H1 (cell line): Measurements from ENCODE around the gene PLA2R1. TPM values are rescaled to one million over a fixed set of nuclear protein-coding genes. Genes with fewer than 3 reads are reported as not detected.

Source experiments
- CTCF ChIA-PET: fragments of 300-600 bp; sonication (Branson Sonifier 250); formaldehyde crosslinking; loops from one replicate; lab custom pipeline; 2021; ENCODE audit not compliant: partially characterized antibody; lab: Charles Lee
- POLR2A ChIA-PET: fragments of 300-600 bp; sonication (Branson Sonifier 250); formaldehyde crosslinking; loops from one replicate; lab custom pipeline; 2021; ENCODE audit warnings: inconsistent platforms; ENCODE audit not compliant: partially characterized antibody; lab: Charles Lee
- DNase-seq, 2 experiments: peaks; one replicate each; pipeline versions ENCODE4 v3.0.0 to v3.0.0-alpha.2; 2010 to 2022; ENCODE audit warnings: low spot score in 2 of 2, low read depth in 1 of 2, mixed read lengths in 1 of 2
- FAIRE-seq: peaks from 2 replicates; lab custom pipeline; 2011; peaks lifted over from hg19 to GRCh38; lab: Jason Lieb, UNC
- H2AFZ ChIP-seq: 2 replicates; pipeline ENCODE4 v1.8.1; 2012; ENCODE audit warnings: low read length, inconsistent platforms
- H2AK5ac ChIP-seq: 2 replicates; pipeline ENCODE4 v1.6.1; 2013; ENCODE audit warnings: low read depth, low read length
- H2BK120ac ChIP-seq: replicated peaks from 2 replicates; pipeline ENCODE3; 2013; ENCODE audit warnings: low read depth, low read length, inconsistent platforms
- H2BK12ac ChIP-seq: 2 replicates; pipeline ENCODE4 v1.6.1; 2013; ENCODE audit warnings: low read depth, low read length
- H2BK15ac ChIP-seq: 2 replicates; pipeline ENCODE4 v1.6.1; 2013; ENCODE audit warnings: low read length
- H2BK20ac ChIP-seq: 2 replicates; pipeline ENCODE4 v1.6.1; 2013; ENCODE audit warnings: low read length
- H2BK5ac ChIP-seq: 2 replicates; pipeline ENCODE4 v1.6.1; 2013; ENCODE audit warnings: low read depth, low read length
- H3K14ac ChIP-seq: 2 replicates; pipeline ENCODE4 v1.6.1; 2013; ENCODE audit warnings: inconsistent platforms; ENCODE audit not compliant: insufficient read length
- H3K18ac ChIP-seq: 2 replicates; pipeline ENCODE4 v1.6.1; 2013; ENCODE audit warnings: low read length; ENCODE audit errors: extremely low read depth
- H3K23ac ChIP-seq: 2 replicates; pipeline ENCODE4 v1.6.1; 2013; ENCODE audit warnings: inconsistent platforms; ENCODE audit not compliant: insufficient read length
- H3K23me2 ChIP-seq: 2 replicates; pipeline ENCODE4 v1.6.1; 2013; ENCODE audit warnings: low read depth, low read length
- H3K27ac ChIP-seq: 2 replicates; pipeline ENCODE4 v1.6.1; 2011; ENCODE audit warnings: low read depth, low read length, inconsistent platforms
- H3K27me3 ChIP-seq, 4 experiments: replicated peaks in 1 of 4; 1 replicate in 1 of 4; 2 replicates in 3 of 4; pipeline versions ENCODE4 v1.6.1 to v1.8.1; 2011 to 2013; ENCODE audit warnings: low read length in 3 of 4, mild to moderate bottlenecking in 3 of 4, inconsistent platforms in 2 of 4, mixed read lengths in 2 of 4, moderate library complexity in 1 of 4; ENCODE audit not compliant: control insufficient read depth in 3 of 4, insufficient read depth in 3 of 4; ENCODE audit errors: extremely low read depth in 1 of 4
- H3K36me3 ChIP-seq, 4 experiments: 2 replicates each; pipeline versions ENCODE4 v1.6.1 to v1.8.1; 2011 to 2013; ENCODE audit warnings: mild to moderate bottlenecking in 4 of 4, low read length in 3 of 4, moderate library complexity in 2 of 4, control low read depth in 1 of 4, inconsistent platforms in 1 of 4; ENCODE audit not compliant: insufficient read depth in 4 of 4, control insufficient read depth in 2 of 4
- H3K4ac ChIP-seq: replicated peaks from 2 replicates; pipeline ENCODE3; 2013; ENCODE audit warnings: low read length, low read depth, mixed read lengths, inconsistent platforms; ENCODE audit not compliant: insufficient read length
- H3K4me1 ChIP-seq, 4 experiments: replicated peaks in 1 of 4; 1 replicate in 1 of 4; 2 replicates in 3 of 4; pipeline versions ENCODE4 v1.6.1 to v1.8.1; 2011 to 2013; ENCODE audit warnings: low read length in 3 of 4, inconsistent platforms in 2 of 4, mixed read lengths in 1 of 4; ENCODE audit not compliant: insufficient read depth in 4 of 4, control insufficient read depth in 3 of 4
- H3K4me2 ChIP-seq, 2 experiments: 2 replicates each; pipeline versions ENCODE4 v1.6.1 to v1.8.1; 2011 to 2013; ENCODE audit warnings: low read depth in 2 of 2, low read length in 2 of 2, control low read depth in 1 of 2, inconsistent platforms in 1 of 2, mild to moderate bottlenecking in 1 of 2; ENCODE audit not compliant: insufficient read depth in 1 of 2
- H3K4me3 ChIP-seq, 4 experiments: fragments of 200-600, 300-600 bp in 1 of 4; sonication (generic), shearing (Covaris generic), sonication (Bioruptor Twin) in 1 of 4; 2 replicates each; pipeline versions ENCODE4 v1.5.1 to v1.8.1; 2011 to 2016; ENCODE audit warnings: low read length in 4 of 4, low read depth in 3 of 4, control low read depth in 2 of 4, inconsistent platforms in 2 of 4, mild to moderate bottlenecking in 2 of 4, mixed read lengths in 1 of 4, moderate library complexity in 1 of 4; ENCODE audit not compliant: insufficient read depth in 2 of 4; ENCODE audit errors: extremely low read depth in 1 of 4
- H3K56ac ChIP-seq: replicated peaks from 2 replicates; pipeline ENCODE3; 2013; ENCODE audit warnings: low read depth, mild to moderate bottlenecking, mixed read lengths, low read length, inconsistent platforms; ENCODE audit not compliant: insufficient read length
- H3K79me1 ChIP-seq: 2 replicates; pipeline ENCODE4 v1.6.1; 2013; ENCODE audit warnings: low read depth, low read length, control low read depth
- H3K79me2 ChIP-seq, 2 experiments: 2 replicates each; pipeline versions ENCODE4 v1.6.1 to v1.8.1; 2012 to 2013; ENCODE audit warnings: low read length in 2 of 2, mild to moderate bottlenecking in 2 of 2, inconsistent platforms in 1 of 2; ENCODE audit not compliant: insufficient read depth in 2 of 2, control insufficient read depth in 1 of 2
- H3K9ac ChIP-seq, 4 experiments: replicated peaks in 1 of 4; 1 replicate in 1 of 4; 2 replicates in 3 of 4; pipeline versions ENCODE4 v1.6.1 to v1.8.1; 2011 to 2013; ENCODE audit warnings: low read depth in 3 of 4, low read length in 3 of 4, control low read depth in 2 of 4, mild to moderate bottlenecking in 2 of 4, moderate library complexity in 2 of 4, inconsistent platforms in 1 of 4; ENCODE audit errors: extremely low read depth in 1 of 4
- H3K9me3 ChIP-seq, 2 experiments: 2 replicates each; pipeline versions ENCODE4 v1.6.1 to v1.8.1; 2012 to 2013; ENCODE audit warnings: mild to moderate bottlenecking in 2 of 2, moderate library complexity in 2 of 2, control low read depth in 1 of 2, inconsistent platforms in 1 of 2, low read depth in 1 of 2, low read length in 1 of 2, mixed read lengths in 1 of 2; ENCODE audit not compliant: insufficient read depth in 2 of 2
- H4K20me1 ChIP-seq, 2 experiments: replicated peaks in 1 of 2; 2 replicates each; pipeline versions ENCODE3 to v1.8.1; 2011 to 2013; ENCODE audit warnings: inconsistent platforms in 2 of 2, low read length in 2 of 2, mild to moderate bottlenecking in 1 of 2; ENCODE audit not compliant: insufficient read depth in 2 of 2, control insufficient read depth in 1 of 2
- H4K5ac ChIP-seq: 2 replicates; pipeline ENCODE4 v1.6.1; 2013; ENCODE audit warnings: low read length, low read depth, mixed read lengths, inconsistent platforms; ENCODE audit not compliant: insufficient read length
- H4K8ac ChIP-seq: 2 replicates; pipeline ENCODE4 v1.8.0; 2013; ENCODE audit warnings: mild to moderate bottlenecking, moderate library complexity, low read length, inconsistent platforms; ENCODE audit not compliant: insufficient read depth; ENCODE audit errors: extremely low read depth
- H4K91ac ChIP-seq: replicated peaks from 2 replicates; pipeline ENCODE3; 2013; ENCODE audit warnings: low read length, mixed read lengths, inconsistent platforms; ENCODE audit not compliant: insufficient read length
- ATF3 ChIP-seq: IDR thresholded peaks from 2 replicates; pipeline ENCODE4 v1.6.1; 2011; ENCODE audit warnings: low read depth, mild to moderate bottlenecking, low read length; ENCODE audit not compliant: insufficient read depth
- CBX8 ChIP-seq: fragments of 300-800, 300-1000 bp; sonication (generic); IDR thresholded peaks from 2 replicates; pipeline ENCODE4 v1.7.1; 2016; ENCODE audit warnings: low read depth, low read length, borderline replicate concordance
- CTCF ChIP-seq, 3 experiments: IDR thresholded peaks; 1 replicate in 2 of 3; 2 replicates in 1 of 3; pipeline versions ENCODE4 v1.5.1 to v1.6.1; 2011; ENCODE audit warnings: low read length in 3 of 3, mild to moderate bottlenecking in 3 of 3, inconsistent platforms in 2 of 3, low read depth in 1 of 3, moderate library complexity in 1 of 3; ENCODE audit not compliant: insufficient read depth in 1 of 3; ENCODE audit errors: control extremely low read depth in 1 of 3
- EP300 ChIP-seq, 2 experiments: IDR thresholded peaks; 1 replicate in 1 of 2; 2 replicates in 1 of 2; pipeline ENCODE4 v1.6.1; 2011 to 2012; ENCODE audit warnings: low read depth in 2 of 2, low read length in 2 of 2, mild to moderate bottlenecking in 2 of 2, borderline replicate concordance in 1 of 2, inconsistent platforms in 1 of 2, moderate library complexity in 1 of 2
- HDAC2 ChIP-seq, 2 experiments: fragments of 300-600 bp in 1 of 2; sonication (generic) in 1 of 2; IDR thresholded peaks; 2 replicates each; pipeline ENCODE4 v1.6.1; 2011 to 2012; ENCODE audit warnings: low read depth in 2 of 2, low read length in 2 of 2, mild to moderate bottlenecking in 2 of 2, moderate library complexity in 2 of 2, borderline replicate concordance in 1 of 2, inconsistent platforms in 1 of 2
- RBBP5 ChIP-seq: IDR thresholded peaks from 2 replicates; pipeline ENCODE4 v1.7.1; 2012; ENCODE audit warnings: low read depth, mild to moderate bottlenecking, inconsistent platforms, low read length, moderate library complexity, borderline replicate concordance
- SIRT6 ChIP-seq: IDR thresholded peaks from one replicate; pipeline ENCODE4 v1.7.1; 2012; ENCODE audit warnings: low read length, inconsistent platforms
- SP1 ChIP-seq: IDR thresholded peaks from 2 replicates; pipeline ENCODE4 v1.6.1; 2011; ENCODE audit warnings: low read depth, low read length
- SP2 ChIP-seq: IDR thresholded peaks from 2 replicates; pipeline ENCODE4 v1.6.1; 2012; ENCODE audit warnings: mild to moderate bottlenecking, low read length, inconsistent platforms
- SRF ChIP-seq: IDR thresholded peaks from 2 replicates; pipeline ENCODE4 v1.6.1; 2011; ENCODE audit warnings: mild to moderate bottlenecking, low read depth, low read length, moderate library complexity
- ZNF274 ChIP-seq: IDR thresholded peaks from 2 replicates; pipeline ENCODE4 v1.7.0; 2012; ENCODE audit warnings: low read length, borderline replicate concordance; ENCODE audit errors: extremely low read depth
- WGBS, 2 experiments: shearing (Covaris generic) in 1 of 2; methylation state at CpG; one replicate each; pipeline versions ENCODE4 v1.1.6 to v1.1.7; 2013 to 2015; ENCODE audit warnings: low lambda C conversion rate in 2 of 2, mixed read lengths in 2 of 2, inconsistent platforms in 1 of 2, low coverage in 1 of 2, missing lambda C conversion rate in 1 of 2; ENCODE audit not compliant: insufficient replicate concordance in 2 of 2, insufficient coverage in 1 of 2, insufficient read length in 1 of 2; ENCODE audit errors: extremely low coverage in 1 of 2, missing lambda C conversion rate in 1 of 2; 5-methylcytosine and 5-hydroxymethylcytosine counted together
- polyA plus RNA-seq, 7 experiments: library from polyadenylated mRNA; depleted of rRNA in 3 of 7; stranded (reverse) in 5 of 7; unstranded in 2 of 7; fragments of >200 nt in 5 of 7; fragments of 200-250 nt in 2 of 7; gene quantifications; 1 replicate in 5 of 7; 2 replicates in 1 of 7; 4 replicates in 1 of 7; pipeline versions ENCODE4 v1.2.1 to v1.2.3, GENCODE V29; 2011 to 2013; ENCODE audit warnings: missing spikeins in 2 of 7, mixed read lengths in 2 of 7
- total RNA-seq: library from RNA; stranded (reverse); fragmentation: NEBNext Ultra II Directional; extraction: Animal tissue kit (Norgen Biotek cat#: 25700); gene quantifications from 2 replicates; pipeline ENCODE4 v1.2.1, GENCODE V29; 2021

Gene PLA2R1
- total and polyA plus RNA-seq, 2 of the 8 experiments (the other 6 are each of a cell fraction or from before 2014, with no cell fraction given), result 0.65 to 1.5 TPM

- WGBS, 2 experiments, result 91% methylated on average over 3 of the region's 3 CpGs; no CpG with 5 or more reads in 1 of the 2 experiments
- POLR2A ChIA-PET, result no interaction called here
- CTCF ChIA-PET, result interaction anchor here (0.9 to 3.1 kb wide), 7 partner anchors 8 to 104 kb away, joined by 3 to 10 read pairs (median 4); no protein-coding TSS in a partner anchor
- TF ChIP-seq ZNF274 (no peak), SIRT6 (no peak), HDAC2 (IDR thresholded peaks at IDR 0.05; ENCODE audit: borderline replicate concordance in 1 of 2, low read depth in 2 of 2, low read length in 2 of 2) (no peak), EP300 (IDR thresholded peaks at IDR 0.05; ENCODE audit: borderline replicate concordance in 1 of 2, low read depth in 2 of 2, low read length in 2 of 2) (no peak), SP2 (no peak), CBX8 (no peak), RBBP5 (no peak), CTCF (IDR thresholded peaks at IDR 0.05; ENCODE audit: control extremely low read depth in 1 of 3, insufficient read depth in 1 of 3, low read depth in 1 of 3, low read length in 3 of 3) (no peak), SP1 (no peak), SRF (no peak), ATF3 (no peak)
Observed at GRCh38 chr2:160005908-160006307, 56.5 kb downstream of the PLA2R1 start.

More at GRCh38 chr2:160005908-160006307, 56.5 kb downstream of the PLA2R1 start:
- Histone ChIP-seq H3K9me3 (peaks cover 0 to under 1% of the 10 kb centered on the region in 2 experiments; a peak in 1 of 4 replicates), H4K91ac (no peak overlapping the region), H2BK120ac (no peak overlapping the region), H3K27me3 (no peaks in the 10 kb centered on the region), H3K4me3 (no peak overlapping the region), H3K4ac (no peak overlapping the region), H3K36me3 (no peaks in the 10 kb centered on the region), H4K20me1 (no peaks in the 10 kb centered on the region), H4K8ac (no peak overlapping the region), H3K23me2 (no peaks in the 10 kb centered on the region), H2BK12ac (no peak overlapping the region), H2BK5ac (no peak overlapping the region), H3K79me1 (no peaks in the 10 kb centered on the region), H2AK5ac (no peak overlapping the region), H3K27ac (no peak overlapping the region), H3K56ac (no peak overlapping the region), H2AFZ (no peak overlapping the region), H4K5ac (no peak overlapping the region), H3K4me1 (no peaks in the 10 kb centered on the region; a peak in 1 of 7 replicates), H2BK15ac (no peak overlapping the region), H3K23ac (no peak overlapping the region), H3K14ac (no peak overlapping the region), H2BK20ac (no peak overlapping the region), H3K9ac (no peak overlapping the region), H3K18ac (no peak overlapping the region), H3K79me2 (no peaks in the 10 kb centered on the region), H3K4me2 (no peak overlapping the region)
- FAIRE-seq (no peak), DNase-seq (no peak)
